IPS-20b (cell line): Measurements from ENCODE around the gene FBXO47.
"Not testable (repeated sequence)": the region's sequence is repeated elsewhere in the genome, so short reads cannot be mapped to it uniquely, and the experiment has no call there.

Experiments
- H3K27ac ChIP-seq: one replicate; pipeline ENCODE4 v1.5.1; 2013; ENCODE audit warnings: low read length
- H3K27me3 ChIP-seq: 2 replicates; pipeline ENCODE4 v1.6.1; 2013; ENCODE audit warnings: mild to moderate bottlenecking, low read length, inconsistent platforms; ENCODE audit not compliant: insufficient read depth
- H3K36me3 ChIP-seq: 2 replicates; pipeline ENCODE4 v1.6.1; 2013; ENCODE audit warnings: low read depth, mild to moderate bottlenecking, inconsistent platforms, low read length, moderate library complexity; ENCODE audit not compliant: insufficient read depth
- H3K4me1 ChIP-seq: 2 replicates; pipeline ENCODE4 v1.6.1; 2013; ENCODE audit warnings: mild to moderate bottlenecking, control low read depth, inconsistent platforms, low read length, moderate library complexity; ENCODE audit not compliant: insufficient read depth
- H3K4me3 ChIP-seq: 2 replicates; pipeline ENCODE4 v1.5.1; 2013; ENCODE audit warnings: mild to moderate bottlenecking, low read length, inconsistent platforms
- H3K9ac ChIP-seq: 2 replicates; pipeline ENCODE4 v1.6.1; 2013; ENCODE audit warnings: low read depth, mild to moderate bottlenecking, inconsistent platforms, low read length, moderate library complexity
- H3K9me3 ChIP-seq: 2 replicates; pipeline ENCODE4 v1.6.1; 2013; ENCODE audit warnings: mild to moderate bottlenecking, low read depth, low read length, inconsistent platforms; ENCODE audit not compliant: insufficient read depth

FBXO47 gene

GRCh38 chr17:38970804-38971203 is 3.6 kb upstream of the FBXO47 start:
- Histone ChIP-seq H3K36me3 (no peaks in the 10 kb centered on the region), H3K27ac (no peak overlapping the region), H3K4me3 (no peak overlapping the region), H3K27me3 (no peaks in the 10 kb centered on the region), H3K4me1 (peaks cover 11% of the 10 kb centered on the region; the same call in 1 of the 2 replicates), H3K9ac (no peak overlapping the region), H3K9me3 (no peaks in the 10 kb centered on the region)

- Histone ChIP-seq H3K9ac (no peak overlapping the region), H3K27ac (no peak overlapping the region), H3K9me3 (no peaks in the 10 kb centered on the region), H3K4me3 (no peak overlapping the region), H3K27me3 (no peaks in the 10 kb centered on the region), H3K4me1 (peaks cover 11% of the 10 kb centered on the region; the same call in 1 of the 2 replicates), H3K36me3 (no peaks in the 10 kb centered on the region)
These were observed 2.9 kb upstream of the FBXO47 start for GRCh38 chr17:38970128-38970527.

- Histone ChIP-seq H3K36me3 (no peaks in the 10 kb centered on the region), H3K27me3 (no peaks in the 10 kb centered on the region), H3K4me3 (no peak overlapping the region), H3K9me3 (no peaks in the 10 kb centered on the region), H3K9ac (no peak overlapping the region), H3K4me1 (peaks cover 11% of the 10 kb centered on the region; the same call in 1 of the 2 replicates), H3K27ac (no peak overlapping the region)
These were observed 2.1 kb upstream of the FBXO47 start for GRCh38 chr17:38969281-38969680.

- Histone ChIP-seq H3K4me1 (no peaks in the 10 kb centered on the region), H3K9me3 (no peaks in the 10 kb centered on the region), H3K27ac (no peak overlapping the region), H3K36me3 (no peaks in the 10 kb centered on the region), H3K27me3 (no peaks in the 10 kb centered on the region), H3K9ac (no peak overlapping the region), H3K4me3 (no peak overlapping the region)
These were observed 5.8 kb downstream of the FBXO47 start for GRCh38 chr17:38961413-38961812.

GRCh38 chr17:38960402-38960801 is 6.8 kb downstream of the FBXO47 start:
- H3K36me3 ChIP-seq: no peaks in the 10 kb centered on the region
- H3K27me3 ChIP-seq: no peaks in the 10 kb centered on the region
- H3K27ac ChIP-seq: no peak overlapping the region
- no peaks in the 10 kb centered on the region for H3K4me1 ChIP-seq
- no peak overlapping the region for H3K9ac ChIP-seq
- H3K4me3 ChIP-seq: no peak overlapping the region
- H3K9me3 ChIP-seq: no peaks in the 10 kb centered on the region

GRCh38 chr17:38959508-38959907 is 7.7 kb downstream of the FBXO47 start:
- Histone ChIP-seq H3K9ac (no peak overlapping the region), H3K4me1 (no peaks in the 10 kb centered on the region), H3K4me3 (no peak overlapping the region)

GRCh38 chr17:38958756-38959155 is 8.4 kb downstream of the FBXO47 start:
- Histone ChIP-seq H3K9ac (no peak overlapping the region), H3K36me3 (no peaks in the 10 kb centered on the region), H3K4me1 (no peaks in the 10 kb centered on the region), H3K27ac (no peak overlapping the region), H3K27me3 (no peaks in the 10 kb centered on the region), H3K4me3 (no peak overlapping the region), H3K9me3 (no peaks in the 10 kb centered on the region)

More at GRCh38 chr17:38959508-38959907, 7.7 kb downstream of the FBXO47 start:
- Histone ChIP-seq H3K27me3 (no peaks in the 10 kb centered on the region), H3K27ac (no peak overlapping the region), H3K36me3 (no peaks in the 10 kb centered on the region), H3K9me3 (no peaks in the 10 kb centered on the region)

GRCh38 chr17:38958326-38958725 is 8.9 kb downstream of the FBXO47 start:
- Histone ChIP-seq H3K4me3 (no peak overlapping the region), H3K9me3 (no peaks in the 10 kb centered on the region), H3K27ac (no peak overlapping the region), H3K36me3 (no peaks in the 10 kb centered on the region), H3K27me3 (no peaks in the 10 kb centered on the region), H3K4me1 (no peaks in the 10 kb centered on the region), H3K9ac (no peak overlapping the region)

- H3K4me1 ChIP-seq, H3K9ac ChIP-seq, H3K4me3 ChIP-seq, H3K9me3 ChIP-seq, H3K36me3 ChIP-seq, H3K27me3 ChIP-seq, H3K27ac ChIP-seq: not testable (repeated sequence)
These were observed 13.4 kb downstream of the FBXO47 start for GRCh38 chr17:38953800-38954199.

GRCh38 chr17:38947189-38947588 is 20.0 kb downstream of the FBXO47 start:
- Histone ChIP-seq H3K4me3 (no peak overlapping the region), H3K36me3 (no peaks in the 10 kb centered on the region), H3K27ac (no peak overlapping the region), H3K9ac (no peak overlapping the region), H3K4me1 (no peaks in the 10 kb centered on the region), H3K9me3 (no peaks in the 10 kb centered on the region), H3K27me3 (no peaks in the 10 kb centered on the region)

- no peak overlapping the region for H3K4me3 ChIP-seq
These were observed 23.6 kb downstream of the FBXO47 start for GRCh38 chr17:38943607-38944006.

GRCh38 chr17:38942696-38943334 is 24.4 kb downstream of the FBXO47 start:
- no peak overlapping the region for H3K27ac ChIP-seq

More at GRCh38 chr17:38943607-38944006, 23.6 kb downstream of the FBXO47 start:
- no peaks in the 10 kb centered on the region for H3K9me3 ChIP-seq
- no peaks in the 10 kb centered on the region for H3K27me3 ChIP-seq
- H3K36me3 ChIP-seq: no peaks in the 10 kb centered on the region
- H3K27ac ChIP-seq: no peak overlapping the region
- no peak overlapping the region for H3K9ac ChIP-seq
- no peaks in the 10 kb centered on the region for H3K4me1 ChIP-seq

More at GRCh38 chr17:38942696-38943334, 24.4 kb downstream of the FBXO47 start:
- H3K4me1 ChIP-seq: no peaks in the 10 kb centered on the region
- no peak overlapping the region for H3K4me3 ChIP-seq
- H3K36me3 ChIP-seq: no peaks in the 10 kb centered on the region
- no peaks in the 10 kb centered on the region for H3K27me3 ChIP-seq
- H3K9me3 ChIP-seq: no peaks in the 10 kb centered on the region
- no peak overlapping the region for H3K9ac ChIP-seq
